Right cardiac atrium (tissue), 5 donors: ENCODE results near the gene TPRX1. TPM values are rescaled to one million over a fixed set of nuclear protein-coding genes. Genes with fewer than 3 reads are reported as not detected.
A peak's percentile ranks its signal among the peaks of the same experiment; 100 is the strongest.
"Not testable (repeated sequence)": the region's sequence is repeated elsewhere in the genome, so short reads cannot be mapped to it uniquely, and the experiment has no call there.

ENCODE experiments used
- ATAC-seq, 2 donors: fragments of 200-7000 bp; cut with Tn5 transposase; one replicate each; pipeline versions ENCODE4 v1.8.0 to v1.9.1; 2020; ENCODE audit warnings: moderate library complexity in 2 of 2, mild to moderate bottlenecking in 1 of 2
- DNase-seq, 3 donors: peaks; one replicate each; pipeline ENCODE4 v3.0.0-alpha.2; 2020
- H3K27ac ChIP-seq: one replicate; pipeline ENCODE4 v1.5.1; 2013; ENCODE audit warnings: mild to moderate bottlenecking, low read length, control low read depth, moderate library complexity
- H3K27me3 ChIP-seq: one replicate; pipeline ENCODE4 v1.6.1; 2013; ENCODE audit not compliant: control insufficient read depth, insufficient read depth
- H3K4me1 ChIP-seq: one replicate; pipeline ENCODE4 v1.6.1; 2013; ENCODE audit warnings: low read length; ENCODE audit not compliant: control insufficient read depth, insufficient read depth
- H3K4me3 ChIP-seq: one replicate; pipeline ENCODE4 v1.5.1; 2013; ENCODE audit warnings: low read length, control low read depth
- H3K9me3 ChIP-seq: one replicate; pipeline ENCODE4 v1.6.1; 2013; ENCODE audit warnings: low read length; ENCODE audit not compliant: control insufficient read depth
- WGBS: extraction: QIAGEN DNeasy Blood & Tissue Kit; methylation state at CpG from one replicate; pipeline ENCODE4 v1.1.7; 2013; 5-methylcytosine and 5-hydroxymethylcytosine counted together
- intact Hi-C, 4 donors: fragments of 100-400 bp; cut with DNase I; formaldehyde crosslinking; loops; one replicate each; pipeline versions ENCODE4 v1.11.0 to v1.14.0; 2022 to 2023
- polyA plus RNA-seq: library from polyadenylated mRNA; stranded (reverse); fragments of 200-250 nt; gene quantifications from one replicate; pipeline ENCODE4 v1.2.3, GENCODE V29; 2013
- total RNA-seq, 4 donors: library from RNA; stranded (reverse); fragmentation: NEBNext Ultra II Directional; extraction: Animal tissue kit (Norgen Biotek cat#: 25700); gene quantifications; one replicate each; pipeline ENCODE4 v1.2.1, GENCODE V29; 2021
- donor health status: healthy with polysubstance abuse.
- donor health status: DM: no; HTN: yes; CAD: no.
- donor health status: DM: no; HTN: no; CAD: no.
- donor health status: DM: no; HTN: yes; CAD: no; lungs with severe emphysema.
- donor health status: DM: yes; HTN: yes; CAD: no.

The TPRX1 gene
- total and polyA plus RNA-seq, 5 donors: not detected

- DNase-seq (peak; percentile 48 to 80 (median 72)), ATAC-seq (peak in 1 of 2 donors; percentile 10)
- H3K27me3 ChIP-seq: no peaks in the 10 kb centered on the region
- H3K4me1 ChIP-seq: peaks cover 8% of the 10 kb centered on the region
- WGBS: 24% methylated on average over 9 of the region's 9 CpGs
- intact Hi-C loops: no loop called here
- no peaks in the 10 kb centered on the region for H3K9me3 ChIP-seq
- H3K4me3 ChIP-seq: no peak overlapping the region
- peak overlapping the region; percentile 61 for H3K27ac ChIP-seq
Measured at GRCh38 chr19:47781590-47782262, 22.6 kb downstream of the TPRX1 start.

- Histone ChIP-seq H3K4me3 (peak overlapping the region; percentile 86), H3K27ac (peak overlapping the region; percentile 93), H3K4me1 (peaks cover 8% of the 10 kb centered on the region), H3K9me3 (no peaks in the 10 kb centered on the region), H3K27me3 (no peaks in the 10 kb centered on the region)
- 43% methylated on average over 9 of the region's 9 CpGs for WGBS
- ATAC-seq: no peak
- no peak for DNase-seq
- intact Hi-C loops: no loop called here
Measured at GRCh38 chr19:47780215-47780551, 24.2 kb downstream of the TPRX1 start.

- Histone ChIP-seq H3K4me1 (peaks cover 8% of the 10 kb centered on the region), H3K27me3 (no peaks in the 10 kb centered on the region), H3K4me3 (peak overlapping the region; percentile 86), H3K9me3 (no peaks in the 10 kb centered on the region), H3K27ac (peak overlapping the region; percentile 93)
- ATAC-seq (peak; percentile 41 to 59), DNase-seq (peak; percentile 66 to 85 (median 83))
- intact Hi-C loops: no loop called here
- WGBS: 35% methylated on average over 24 of the region's 24 CpGs
Measured at GRCh38 chr19:47779524-47780214, 24.7 kb downstream of the TPRX1 start.

- Histone ChIP-seq H3K27me3 (no peaks in the 10 kb centered on the region), H3K9me3 (no peaks in the 10 kb centered on the region), H3K4me1 (peaks cover 8% of the 10 kb centered on the region), H3K27ac (peak overlapping the region; percentile 93), H3K4me3 (peak overlapping the region; percentile 86)
- DNase-seq (peak; percentile 55 to 73 (median 72)), ATAC-seq (peak; percentile 34 to 58)
- intact Hi-C loops: no loop called here
- under 1% methylated on average over 20 of the region's 20 CpGs for WGBS
Measured at GRCh38 chr19:47778954-47779351, 25.4 kb downstream of the TPRX1 start.

GRCh38 chr19:47778049-47778953 lies 26.1 kb downstream of the TPRX1 start, which contains the start of gene SELENOW:
TSS of gene SELENOW (plus strand) at chr19:47778703. CDS start at chr19:47778786, 83 bp downstream.
- H3K27ac ChIP-seq: peak within 1 kb of the TSS; percentile 93
- DNase-seq (peak; percentile 81 to 92 (median 91)), ATAC-seq (peak; percentile 91)
- whole genome bisulfite sequencing: under 1% methylated on average over 65 of the region's 65 CpGs
- H3K4me1 ChIP-seq: peaks cover 8% of the 10 kb centered on the region
- H3K4me3 ChIP-seq: peak within 1 kb of the TSS; percentile 86
- intact Hi-C loops: no loop called here
- H3K9me3 ChIP-seq: no peaks in the 10 kb centered on the region
- no peaks in the 10 kb centered on the region for H3K27me3 ChIP-seq

- H3K4me1 ChIP-seq, ATAC-seq, DNase-seq, intact Hi-C loops, H3K27me3 ChIP-seq, H3K9me3 ChIP-seq: not testable (repeated sequence)
- 66% methylated on average over 23 of the region's 23 CpGs for WGBS
- Histone ChIP-seq H3K27ac (peak overlapping the region; percentile 93), H3K4me3 (peak overlapping the region; percentile 86)
Measured at GRCh38 chr19:47777245-47778048, 26.9 kb downstream of the TPRX1 start.

GRCh38 chr19:47776568-47776967 lies 27.8 kb downstream of the TPRX1 start:
- Histone ChIP-seq H3K4me1 (peaks cover 6% of the 10 kb centered on the region), H3K4me3 (no peak overlapping the region), H3K27me3 (no peaks in the 10 kb centered on the region), H3K27ac (no peak overlapping the region), H3K9me3 (no peaks in the 10 kb centered on the region)
- 59% methylated on average over 4 of the region's 4 CpGs for WGBS
- intact Hi-C loops: no loop called here
- DNase-seq (no peak), ATAC-seq (peak in 1 of 2 donors; percentile 41)

- H3K9me3 ChIP-seq, H3K4me1 ChIP-seq, intact Hi-C loops, DNase-seq, H3K27ac ChIP-seq, ATAC-seq, H3K4me3 ChIP-seq, H3K27me3 ChIP-seq: not testable (repeated sequence)
- 80% methylated on average over 6 of the region's 6 CpGs for WGBS
Measured at GRCh38 chr19:47771291-47771690, 33.1 kb downstream of the TPRX1 start.

GRCh38 chr19:47769534-47769933 lies 34.8 kb downstream of the TPRX1 start:
- H3K27me3 ChIP-seq: no peaks in the 10 kb centered on the region
- intact Hi-C loops: no loop called here
- no peak overlapping the region for H3K27ac ChIP-seq

GRCh38 chr19:47768604-47769003 lies 35.7 kb downstream of the TPRX1 start:
- DNase-seq (no peak), ATAC-seq (no peak)
- Histone ChIP-seq H3K9me3 (no peaks in the 10 kb centered on the region), H3K4me1 (no peaks in the 10 kb centered on the region), H3K27ac (no peak overlapping the region), H3K4me3 (no peak overlapping the region), H3K27me3 (no peaks in the 10 kb centered on the region)
- 90% methylated on average over 2 of the region's 2 CpGs for WGBS
- intact Hi-C loops: no loop called here

More at GRCh38 chr19:47769534-47769933, 34.8 kb downstream of the TPRX1 start:
- DNase-seq: no peak
- no peak overlapping the region for H3K4me3 ChIP-seq
- no peak for ATAC-seq
- H3K9me3 ChIP-seq: no peaks in the 10 kb centered on the region
- H3K4me1 ChIP-seq: no peaks in the 10 kb centered on the region
- 91% methylated on average over 3 of the region's 3 CpGs for WGBS
